ENCODE measurements around the gene ACYP2. TPM values are rescaled to one million over a fixed set of nuclear protein-coding genes. Genes with fewer than 3 reads are reported as not detected.
"Not testable (repeated sequence)": the region's sequence is repeated elsewhere in the genome, so short reads cannot be mapped to it uniquely, and the experiment has no call there.

ACYP2 gene
- total RNA-seq, 1 donor from 2014 or later = 4.9 TPM

- no peak for TF ChIP-seq CTCF (conservative IDR thresholded peaks at IDR 0.05; ENCODE audit: low read depth, low read length)
- H3K4me3 ChIP-seq (ENCODE audit: low read depth, low read length) = no peak overlapping the region
- no peak for DNase-seq (ENCODE audit: low read depth)
Observed at GRCh38 chr2:54107903-54108615, 7.4 kb upstream of the ACYP2 start.

GRCh38 chr2:54109848-54110247 lies 5.6 kb upstream of the ACYP2 start:
- no peak overlapping the region for H3K4me3 ChIP-seq (ENCODE audit: low read depth, low read length)
- DNase-seq (ENCODE audit: low read depth) = no peak
- no peak for TF ChIP-seq CTCF (conservative IDR thresholded peaks at IDR 0.05; ENCODE audit: low read depth, low read length)

GRCh38 chr2:54114479-54114878 lies 936 bp upstream of the ACYP2 start:
- H3K4me3 ChIP-seq (ENCODE audit: low read depth, low read length) = peak overlapping the region; percentile 92
- not testable (repeated sequence) for DNase-seq (ENCODE audit: low read depth)

GRCh38 chr2:54114936-54115283 lies 505 bp upstream of the ACYP2 start:
- peak overlapping the region; percentile 92 for H3K4me3 ChIP-seq (ENCODE audit: low read depth, low read length)
- no peak for TF ChIP-seq CTCF (conservative IDR thresholded peaks at IDR 0.05; ENCODE audit: low read depth, low read length)
- DNase-seq (ENCODE audit: low read depth) = no peak

GRCh38 chr2:54116598-54116997 lies 1.2 kb downstream of the ACYP2 start:
- not testable (repeated sequence) for DNase-seq (ENCODE audit: low read depth); H3K4me3 ChIP-seq (ENCODE audit: low read depth, low read length)

GRCh38 chr2:54120950-54121349 lies 5.5 kb downstream of the ACYP2 start:
- no peak for TF ChIP-seq CTCF (conservative IDR thresholded peaks at IDR 0.05; ENCODE audit: low read depth, low read length)
- no peak for DNase-seq (ENCODE audit: low read depth)
- no peak overlapping the region for H3K4me3 ChIP-seq (ENCODE audit: low read depth, low read length)

GRCh38 chr2:54122171-54122935 lies 6.9 kb downstream of the ACYP2 start:
- H3K4me3 ChIP-seq (ENCODE audit: low read depth, low read length) = no peak overlapping the region
- peak; percentile 55 for DNase-seq (ENCODE audit: low read depth)
- TF ChIP-seq CTCF (conservative IDR thresholded peaks at IDR 0.05; ENCODE audit: low read depth, low read length) = no peak

- no peak for DNase-seq (ENCODE audit: low read depth)
- TF ChIP-seq CTCF (conservative IDR thresholded peaks at IDR 0.05; ENCODE audit: low read depth, low read length) = no peak
- H3K4me3 ChIP-seq (ENCODE audit: low read depth, low read length) = no peak overlapping the region
Observed at GRCh38 chr2:54122939-54123338, 7.5 kb downstream of the ACYP2 start.

GRCh38 chr2:54127174-54127573 lies 11.8 kb downstream of the ACYP2 start:
- not testable (repeated sequence) for DNase-seq (ENCODE audit: low read depth); H3K4me3 ChIP-seq (ENCODE audit: low read depth, low read length)
